ENCODE data around the gene BCKDK. TPM values are rescaled to one million over a fixed set of nuclear protein-coding genes. Genes with fewer than 3 reads are reported as not detected.

The BCKDK gene
- total and polyA plus RNA-seq, 2 of the 13 experiments (the other 11 are each of a cell fraction or from before 2014, with no cell fraction given) = 24.9 to 42.6 TPM

- TF ChIP-seq SRSF4 (IDR thresholded peaks at IDR 0.05; ENCODE audit: low read depth, low read length, poor library complexity, severe bottlenecking) (no peak), SATB2 (CRISPR knock-in tag; IDR thresholded peaks at IDR 0.05) (0 out of 2 replicates have a peak, but pooled peaks have one; percentile 51), ERF (CRISPR knock-in tag; IDR thresholded peaks at IDR 0.05) (peak; percentile 90), KIAA2018 (CRISPR knock-in tag; IDR thresholded peaks at IDR 0.05; ENCODE audit: borderline replicate concordance) (0 out of 2 replicates have a peak, but pooled peaks have one; percentile 55), ZNF629 (CRISPR knock-in tag; conservative IDR thresholded peaks at IDR 0.05) (peak; percentile 4; the same call in 1 of the 2 replicates), ZNF484 (CRISPR knock-in tag; IDR thresholded peaks at IDR 0.05; ENCODE audit: borderline replicate concordance, low read depth) (0 out of 2 replicates have a peak, but pooled peaks have one; percentile 18), MNT (IDR thresholded peaks at IDR 0.05) (peak; percentile 52), ZBTB25 (CRISPR knock-in tag; IDR thresholded peaks at IDR 0.05) (peak; percentile 95)
- TF ChIP-seq, protein P1, sequence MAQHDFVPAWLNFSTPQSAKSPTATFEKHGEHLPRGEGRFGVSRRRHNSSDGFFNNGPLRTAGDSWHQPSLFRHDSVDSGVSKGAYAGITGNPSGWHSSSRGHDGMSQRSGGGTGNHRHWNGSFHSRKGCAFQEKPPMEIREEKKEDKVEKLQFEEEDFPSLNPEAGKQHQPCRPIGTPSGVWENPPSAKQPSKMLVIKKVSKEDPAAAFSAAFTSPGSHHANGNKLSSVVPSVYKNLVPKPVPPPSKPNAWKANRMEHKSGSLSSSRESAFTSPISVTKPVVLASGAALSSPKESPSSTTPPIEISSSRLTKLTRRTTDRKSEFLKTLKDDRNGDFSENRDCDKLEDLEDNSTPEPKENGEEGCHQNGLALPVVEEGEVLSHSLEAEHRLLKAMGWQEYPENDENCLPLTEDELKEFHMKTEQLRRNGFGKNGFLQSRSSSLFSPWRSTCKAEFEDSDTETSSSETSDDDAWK (CRISPR knock-in tag; IDR thresholded peaks at IDR 0.05) = no peak
- TF ChIP-seq, protein P2, sequence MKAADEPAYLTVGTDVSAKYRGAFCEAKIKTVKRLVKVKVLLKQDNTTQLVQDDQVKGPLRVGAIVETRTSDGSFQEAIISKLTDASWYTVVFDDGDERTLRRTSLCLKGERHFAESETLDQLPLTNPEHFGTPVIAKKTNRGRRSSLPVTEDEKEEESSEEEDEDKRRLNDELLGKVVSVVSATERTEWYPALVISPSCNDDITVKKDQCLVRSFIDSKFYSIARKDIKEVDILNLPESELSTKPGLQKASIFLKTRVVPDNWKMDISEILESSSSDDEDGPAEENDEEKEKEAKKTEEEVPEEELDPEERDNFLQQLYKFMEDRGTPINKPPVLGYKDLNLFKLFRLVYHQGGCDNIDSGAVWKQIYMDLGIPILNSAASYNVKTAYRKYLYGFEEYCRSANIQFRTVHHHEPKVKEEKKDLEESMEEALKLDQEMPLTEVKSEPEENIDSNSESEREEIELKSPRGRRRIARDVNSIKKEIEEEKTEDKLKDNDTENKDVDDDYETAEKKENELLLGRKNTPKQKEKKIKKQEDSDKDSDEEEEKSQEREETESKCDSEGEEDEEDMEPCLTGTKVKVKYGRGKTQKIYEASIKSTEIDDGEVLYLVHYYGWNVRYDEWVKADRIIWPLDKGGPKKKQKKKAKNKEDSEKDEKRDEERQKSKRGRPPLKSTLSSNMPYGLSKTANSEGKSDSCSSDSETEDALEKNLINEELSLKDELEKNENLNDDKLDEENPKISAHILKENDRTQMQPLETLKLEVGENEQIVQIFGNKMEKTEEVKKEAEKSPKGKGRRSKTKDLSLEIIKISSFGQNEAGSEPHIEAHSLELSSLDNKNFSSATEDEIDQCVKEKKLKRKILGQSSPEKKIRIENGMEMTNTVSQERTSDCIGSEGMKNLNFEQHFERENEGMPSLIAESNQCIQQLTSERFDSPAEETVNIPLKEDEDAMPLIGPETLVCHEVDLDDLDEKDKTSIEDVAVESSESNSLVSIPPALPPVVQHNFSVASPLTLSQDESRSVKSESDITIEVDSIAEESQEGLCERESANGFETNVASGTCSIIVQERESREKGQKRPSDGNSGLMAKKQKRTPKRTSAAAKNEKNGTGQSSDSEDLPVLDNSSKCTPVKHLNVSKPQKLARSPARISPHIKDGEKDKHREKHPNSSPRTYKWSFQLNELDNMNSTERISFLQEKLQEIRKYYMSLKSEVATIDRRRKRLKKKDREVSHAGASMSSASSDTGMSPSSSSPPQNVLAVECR (CRISPR knock-in tag; IDR thresholded peaks at IDR 0.05; ENCODE audit: borderline replicate concordance) = peak; percentile 94
Measured at GRCh38 chr16:31073970-31074813, 34.0 kb upstream of the BCKDK start, which contains the start of the genes ZNF646 and ZNF668 (continued).
